Panc1 (cell line): ENCODE results near the gene ANKRD13A. TPM values are rescaled to one million over a fixed set of nuclear protein-coding genes. Genes with fewer than 3 reads are reported as not detected.

Experiments used
- ATAC-seq: fragments of 200-7000 bp; cut with Tn5 transposase; 2 replicates; pipeline ENCODE4 v1.9.1; 2020; ENCODE audit warnings: mild to moderate bottlenecking, moderate library complexity
- BruUV-seq: library from RNA; stranded (reverse); fragments of 400-500 nt; replicated peaks from 2 replicates; lab custom pipeline; 2021; lab: Mats Ljungman, UMichigan
- CTCF ChIA-PET: fragments of 300-600 bp; sonication (Branson Sonifier 250); formaldehyde crosslinking; loops from one replicate; lab custom pipeline; 2022; ENCODE audit warnings: antibody characterized with exemption; lab: Charles Lee
- POLR2A ChIA-PET: fragments of 300-600 bp; sonication (Branson Sonifier 250); formaldehyde crosslinking; loops from one replicate; lab custom pipeline; 2022; ENCODE audit warnings: antibody characterized with exemption; lab: Charles Lee
- DNase-seq: peaks from one replicate; pipeline ENCODE4 v3.0.0-alpha.2; 2010; ENCODE audit warnings: low read depth, low spot score
- H3K27ac ChIP-seq: 2 replicates; pipeline ENCODE4 v1.5.1; 2011; ENCODE audit warnings: mild to moderate bottlenecking, low read length, inconsistent platforms
- H3K27me3 ChIP-seq: fragments of 200-500 bp; sonication (Bioruptor generic); 2 replicates; pipeline ENCODE4 v1.6.0; 2014; ENCODE audit warnings: low read length, inconsistent platforms; ENCODE audit not compliant: control insufficient read depth, insufficient read depth
- H3K36me3 ChIP-seq: fragments of 200-500 bp; sonication (Bioruptor generic); 2 replicates; pipeline ENCODE4 v1.5.1; 2014; ENCODE audit warnings: inconsistent platforms, mild to moderate bottlenecking, low read length, moderate library complexity; ENCODE audit not compliant: control insufficient read depth, insufficient read depth
- H3K4me1 ChIP-seq: 2 replicates; pipeline ENCODE4 v1.5.1; 2011; ENCODE audit warnings: inconsistent platforms, mild to moderate bottlenecking, low read length, moderate library complexity; ENCODE audit not compliant: control insufficient read depth, insufficient read depth
- H3K4me3 ChIP-seq, 2 experiments: 2 replicates each; pipeline ENCODE4 v1.5.1; 2011 to 2012; ENCODE audit warnings: low read depth in 2 of 2, low read length in 2 of 2, mild to moderate bottlenecking in 2 of 2, inconsistent platforms in 1 of 2, moderate library complexity in 1 of 2
- H3K9me3 ChIP-seq: fragments of 200-500 bp; sonication (Bioruptor generic); 2 replicates; pipeline ENCODE4 v1.5.1; 2014; ENCODE audit warnings: low read depth, mild to moderate bottlenecking, inconsistent platforms, low read length, moderate library complexity; ENCODE audit not compliant: control insufficient read depth, insufficient read depth
- CTCF ChIP-seq: fragments of 450-650 bp; IDR thresholded peaks from 2 replicates; pipeline ENCODE4 v1.5.1; 2017; ENCODE audit warnings: mild to moderate bottlenecking
- POLR2AphosphoS5 ChIP-seq: IDR thresholded peaks from 2 replicates; pipeline ENCODE4 v1.6.1; 2012; ENCODE audit warnings: mild to moderate bottlenecking, low read depth, low read length, moderate library complexity
- REST ChIP-seq, 2 experiments: IDR thresholded peaks; 2 replicates each; pipeline ENCODE4 v1.6.1; 2011 to 2012; ENCODE audit warnings: low read depth in 2 of 2, control low read depth in 1 of 2, low read length in 1 of 2, mild to moderate bottlenecking in 1 of 2, moderate library complexity in 1 of 2; ENCODE audit not compliant: insufficient read depth in 1 of 2
- SIN3A ChIP-seq: IDR thresholded peaks from 2 replicates; pipeline ENCODE4 v1.6.1; 2012; ENCODE audit warnings: low read depth, mild to moderate bottlenecking, low read length, moderate library complexity, borderline replicate concordance; ENCODE audit not compliant: insufficient read depth
- TCF7L2 ChIP-seq: IDR thresholded peaks from 2 replicates; pipeline ENCODE4 v1.6.1; 2011; ENCODE audit warnings: mild to moderate bottlenecking, low read depth, low read length, inconsistent platforms
- in situ Hi-C: cut with HindIII; loops from 2 replicates; pipeline ENCODE4 v1.10.0; 2016; ENCODE audit warnings: low sequenced_read_pairs, low pct_unique_long_range_greater_than_20kb
- intact Hi-C: fragments of 100-400 bp; cut with micrococcal nuclease; formaldehyde crosslinking; loops from one replicate; pipeline ENCODE4 v1.10.0; 2022; ENCODE audit not compliant: unreplicated experiment
- total RNA-seq: library from RNA; stranded (reverse); gene quantifications from one replicate; pipeline ENCODE4 v1.2.1, GENCODE V29; 2021; ENCODE audit not compliant: unreplicated experiment

ANKRD13A gene
- total RNA-seq, 1 experiment from 2014 or later: 34.4 TPM

- Histone ChIP-seq H3K27me3 (no peaks in the 10 kb centered on the region), H3K27ac (no peak overlapping the region), H3K9me3 (no peaks in the 10 kb centered on the region), H3K4me1 (no peaks in the 10 kb centered on the region), H3K36me3 (no peaks in the 10 kb centered on the region), H3K4me3 (no peak overlapping the region)
- intact Hi-C loops (no loop called here), in situ Hi-C loops (no loop called here)
- ATAC-seq: no peak
- no peak for DNase-seq
- POLR2A ChIA-PET: no interaction called here
- no peak for TF ChIP-seq REST (IDR thresholded peaks at IDR 0.05; ENCODE audit: insufficient read depth in 1 of 2, low read depth in 2 of 2, low read length in 1 of 2)
- TF ChIP-seq CTCF: no peak
- TF ChIP-seq POLR2AphosphoS5: no peak
- no peak for TF ChIP-seq TCF7L2
- no peak for TF ChIP-seq SIN3A
- BruUV-seq: no TSS peak
- CTCF ChIA-PET: no interaction called here
Measured at GRCh38 chr12:110058875-110059615, 59.8 kb downstream of the ANKRD13A start.

GRCh38 chr12:110059651-110060000 is 60.4 kb downstream of the ANKRD13A start:
- no peaks in the 10 kb centered on the region for H3K9me3 ChIP-seq
- no peak overlapping the region for H3K4me3 ChIP-seq
- intact Hi-C loops (no loop called here), in situ Hi-C loops (no loop called here)
- DNase-seq: no peak
- H3K27ac ChIP-seq: no peak overlapping the region
- BruUV-seq: no TSS peak
- H3K36me3 ChIP-seq: no peaks in the 10 kb centered on the region
- ChIA-PET CTCF (no interaction called here), POLR2A (no interaction called here)
- H3K27me3 ChIP-seq: no peaks in the 10 kb centered on the region
- no peak for ATAC-seq
- H3K4me1 ChIP-seq: no peaks in the 10 kb centered on the region
- TF ChIP-seq SIN3A: no peak
- no peak for TF ChIP-seq REST (IDR thresholded peaks at IDR 0.05; ENCODE audit: insufficient read depth in 1 of 2, low read depth in 2 of 2, low read length in 1 of 2)
- TF ChIP-seq TCF7L2: no peak
- no peak for TF ChIP-seq CTCF
- no peak for TF ChIP-seq POLR2AphosphoS5
